ENCODE results near the gene AFTPH. TPM values are rescaled to one million over a fixed set of nuclear protein-coding genes. Genes with fewer than 3 reads are reported as not detected.

Gene AFTPH
- total and polyA plus RNA-seq, 9 of the 15 experiments (the other 6 are each of a cell fraction or from before 2014, with no cell fraction given), result 8.0 to 26.2 (median 13.8) TPM

DNA sequence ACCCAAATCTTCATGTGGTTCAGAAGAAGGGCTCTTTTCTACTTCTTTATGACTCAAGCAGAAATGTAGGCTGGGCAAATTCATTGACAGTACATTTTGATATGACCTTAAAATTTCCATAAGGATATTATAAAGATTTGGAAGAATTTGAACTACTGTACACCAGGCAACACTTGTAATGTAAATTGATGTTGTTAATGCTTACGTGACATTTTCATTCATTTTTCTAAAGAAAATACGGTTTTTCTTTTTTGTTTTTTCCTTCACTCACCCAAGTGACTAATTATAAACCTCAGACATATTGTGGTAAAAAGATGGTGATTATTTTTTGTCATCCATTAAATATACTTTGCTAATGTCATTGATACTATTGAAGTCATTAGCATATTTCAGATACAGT is 17.4 kb downstream of the AFTPH start:
- intact Hi-C loops (cut with micrococcal nuclease), result no loop called here
- ChIA-PET CTCF (ENCODE audit: low intra/inter-chr PET ratio) (no interaction called here), POLR2A (interaction anchor here (1.1 kb wide), 1 partner anchor 10 kb away, joined by 3 read pairs; no protein-coding TSS in a partner anchor)
- no peaks in the 10 kb centered on the region for H3K4me1 ChIP-seq (replicated peaks in 1 of 2; ENCODE audit: control insufficient read depth in 2 of 2, insufficient read depth in 2 of 2, low read length in 2 of 2)
- H3K9me3 ChIP-seq (replicated peaks; ENCODE audit: control insufficient read depth, insufficient read depth, low read depth, low read length), result no peaks in the 10 kb centered on the region
- in situ Hi-C loops (cut with MboI), result no loop called here
- TF ChIP-seq, protein P1, sequence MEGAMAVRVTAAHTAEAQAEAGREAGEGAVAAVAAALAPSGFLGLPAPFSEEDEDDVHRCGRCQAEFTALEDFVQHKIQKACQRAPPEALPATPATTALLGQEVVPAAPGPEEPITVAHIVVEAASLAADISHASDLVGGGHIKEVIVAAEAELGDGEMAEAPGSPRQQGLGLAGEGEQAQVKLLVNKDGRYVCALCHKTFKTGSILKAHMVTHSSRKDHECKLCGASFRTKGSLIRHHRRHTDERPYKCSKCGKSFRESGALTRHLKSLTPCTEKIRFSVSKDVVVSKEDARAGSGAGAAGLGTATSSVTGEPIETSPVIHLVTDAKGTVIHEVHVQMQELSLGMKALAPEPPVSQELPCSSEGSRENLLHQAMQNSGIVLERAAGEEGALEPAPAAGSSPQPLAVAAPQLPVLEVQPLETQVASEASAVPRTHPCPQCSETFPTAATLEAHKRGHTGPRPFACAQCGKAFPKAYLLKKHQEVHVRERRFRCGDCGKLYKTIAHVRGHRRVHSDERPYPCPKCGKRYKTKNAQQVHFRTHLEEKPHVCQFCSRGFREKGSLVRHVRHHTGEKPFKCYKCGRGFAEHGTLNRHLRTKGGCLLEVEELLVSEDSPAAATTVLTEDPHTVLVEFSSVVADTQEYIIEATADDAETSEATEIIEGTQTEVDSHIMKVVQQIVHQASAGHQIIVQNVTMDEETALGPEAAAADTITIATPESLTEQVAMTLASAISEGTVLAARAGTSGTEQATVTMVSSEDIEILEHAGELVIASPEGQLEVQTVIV (CRISPR knock-in tag; IDR thresholded peaks at IDR 0.05; ENCODE audit: borderline replicate concordance), result no peak
- TF ChIP-seq ID3 (CRISPR knock-in tag; IDR thresholded peaks at IDR 0.05), result no peak
- TF ChIP-seq ID3 (tag; IDR thresholded peaks at IDR 0.05), result no peak
- peak; percentile 30; the same call in 1 of the 2 replicates for TF ChIP-seq MAFF (IDR thresholded peaks at IDR 0.05; ENCODE audit: low read length)
- TF ChIP-seq C11orf30 (IDR thresholded peaks at IDR 0.05; ENCODE audit: low read depth), result peak; percentile 63
- TF ChIP-seq TCF15 (CRISPR knock-in tag; IDR thresholded peaks at IDR 0.05), result no peak
- TF ChIP-seq MAFG (tag; conservative IDR thresholded peaks at IDR 0.05), result peak; percentile 47
- TF ChIP-seq ZNF253 (CRISPR knock-in tag; conservative IDR thresholded peaks at IDR 0.05), result no peak
- peak; percentile 83 for TF ChIP-seq ZNF316 (IDR thresholded peaks at IDR 0.05)
- TF ChIP-seq, protein P2, sequence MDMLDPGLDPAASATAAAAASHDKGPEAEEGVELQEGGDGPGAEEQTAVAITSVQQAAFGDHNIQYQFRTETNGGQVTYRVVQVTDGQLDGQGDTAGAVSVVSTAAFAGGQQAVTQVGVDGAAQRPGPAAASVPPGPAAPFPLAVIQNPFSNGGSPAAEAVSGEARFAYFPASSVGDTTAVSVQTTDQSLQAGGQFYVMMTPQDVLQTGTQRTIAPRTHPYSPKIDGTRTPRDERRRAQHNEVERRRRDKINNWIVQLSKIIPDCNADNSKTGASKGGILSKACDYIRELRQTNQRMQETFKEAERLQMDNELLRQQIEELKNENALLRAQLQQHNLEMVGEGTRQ (CRISPR knock-in tag; IDR thresholded peaks at IDR 0.05), result no peak
- TF ChIP-seq, protein P3, sequence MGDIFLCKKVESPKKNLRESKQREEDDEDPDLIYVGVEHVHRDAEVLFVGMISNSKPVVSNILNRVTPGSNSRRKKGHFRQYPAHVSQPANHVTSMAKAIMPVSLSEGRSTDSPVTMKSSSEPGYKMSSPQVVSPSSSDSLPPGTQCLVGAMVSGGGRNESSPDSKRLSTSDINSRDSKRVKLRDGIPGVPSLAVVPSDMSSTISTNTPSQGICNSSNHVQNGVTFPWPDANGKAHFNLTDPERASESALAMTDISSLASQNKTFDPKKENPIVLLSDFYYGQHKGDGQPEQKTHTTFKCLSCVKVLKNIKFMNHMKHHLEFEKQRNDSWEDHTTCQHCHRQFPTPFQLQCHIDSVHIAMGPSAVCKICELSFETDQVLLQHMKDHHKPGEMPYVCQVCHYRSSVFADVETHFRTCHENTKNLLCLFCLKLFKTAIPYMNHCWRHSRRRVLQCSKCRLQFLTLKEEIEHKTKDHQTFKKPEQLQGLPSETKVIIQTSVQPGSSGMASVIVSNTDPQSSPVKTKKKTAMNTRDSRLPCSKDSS (IDR thresholded peaks at IDR 0.05; ENCODE audit: low read depth, partially characterized antibody), result no peak
- H2AFZ ChIP-seq (ENCODE audit: low read depth, low read length), result no peak overlapping the region
- WGBS (ENCODE audit: insufficient coverage, low coverage, missing lambda C conversion rate), result 52% methylated on average over 2 of the region's 2 CpGs
- H4K20me1 ChIP-seq (replicated peaks; ENCODE audit: control insufficient read depth, insufficient read depth, low read length), result peaks cover 4% of the 10 kb centered on the region; the same call in 1 of the 2 replicates
- no peak for DNase-seq (ENCODE audit: extremely low read depth in 1 of 4, low spot score in 3 of 4)
- no peaks in the 10 kb centered on the region for H3K36me3 ChIP-seq (ENCODE audit: control insufficient read depth, insufficient read depth, low read length)
- ATAC-seq, result no peak
- H3K27me3 ChIP-seq (ENCODE audit: control insufficient read depth in 2 of 2, insufficient read depth in 2 of 2, low read length in 2 of 2), result no peaks in the 10 kb centered on the region
- H3K79me2 ChIP-seq (ENCODE audit: control insufficient read depth, insufficient read depth, low read length), result peaks cover 3% of the 10 kb centered on the region; the same call in 1 of the 3 replicates
- H3K4me2 ChIP-seq (ENCODE audit: insufficient read depth, low read length), result no peak overlapping the region
- no peaks in the 10 kb centered on the region for H3K9me1 ChIP-seq (ENCODE audit: control insufficient read depth, insufficient read depth, low read length)
- no peak for FAIRE-seq
- no TSS peak for BruUV-seq (replicated peaks)
- H3K4me3 ChIP-seq, result no peak overlapping the region
- no peak overlapping the region for H3K9ac ChIP-seq (ENCODE audit: insufficient read depth in 1 of 2, low read depth in 2 of 2, low read length in 2 of 2)
- H3K27ac ChIP-seq (ENCODE audit: extremely low read depth, low read depth, low read length), result no peak overlapping the region

Measured in K562 (cell line).